IMR-90 (cell line): Measurements from ENCODE around the gene BCL2. TPM values are rescaled to one million over a fixed set of nuclear protein-coding genes. Genes with fewer than 3 reads are reported as not detected.

Experiments
- microRNA-seq, 2 experiments: library from miRNA; stranded (forward) in 1 of 2; unstranded in 1 of 2; fragments of 10-50 nt in 1 of 2; fragments of <30 nt in 1 of 2; gene quantifications in 1 of 2; microRNA quantifications in 1 of 2; one replicate each; pipeline versions ENCODE3 to v1.1.0; 2013 to 2020; ENCODE audit not compliant: insufficient read depth in 1 of 2, insufficient read length in 1 of 2, unreplicated experiment in 1 of 2
- polyA plus RNA-seq, 3 experiments: library from polyadenylated mRNA; depleted of rRNA; stranded (reverse); fragments of >200 nt; gene quantifications; 2 replicates each; pipeline ENCODE4 v1.2.3, GENCODE V29; 2012; ENCODE audit warnings: low replicate concordance in 1 of 3
- small RNA-seq, 5 experiments: library from RNA; depleted of rRNA; stranded (forward); fragments of <200 nt; gene quantifications; one replicate each; pipeline ENCODE3, GENCODE V24; 2012
- total RNA-seq: library from RNA; depleted of rRNA; stranded (reverse); fragments of >200 nt; gene quantifications from 2 replicates; pipeline ENCODE4 v1.2.3, GENCODE V29; 2012; rRNA removed

The BCL2 gene
- total and polyA plus RNA-seq, 2 of the 4 experiments (the other 2 are of a cell fraction) = 0.24 to 0.54 TPM

Small RNA genes lying within 50 kb of the gene (microRNA-seq; reads per million reads assigned to microRNA genes)
- gene AC022726.1 (ENCODE audit: insufficient read depth, insufficient read length) = not detected

Small RNA genes lying within 50 kb of the gene (small RNA-seq; reads per million reads assigned to genes)
- 0 reads per million in 5 experiments for gene AC022726.1

Other genes starting within 250 kb of the BCL2 start
- gene KDSR, start 47.4 kb upstream of the BCL2 start, total RNA-seq = 21.5 and 23.3 TPM in 2 replicates
- 19.3 and 21.9 TPM in 2 replicates for gene KDSR, start 47.4 kb upstream of the BCL2 start, polyA plus RNA-seq (2012; rRNA removed)
- gene VPS4B, start 102.7 kb upstream of the BCL2 start, total RNA-seq = 31.5 and 41.1 TPM in 2 replicates
- 14.3 and 16.2 TPM in 2 replicates for gene VPS4B, start 102.7 kb upstream of the BCL2 start, polyA plus RNA-seq (2012; rRNA removed)
- gene SERPINB5, start 157.2 kb upstream of the BCL2 start, total RNA-seq = not detected in 2 replicates
- gene SERPINB5, start 157.2 kb upstream of the BCL2 start, polyA plus RNA-seq (2012; rRNA removed) = not detected in 2 replicates
- not detected in 2 replicates for gene SERPINB12, start 222.6 kb upstream of the BCL2 start, total RNA-seq
- gene SERPINB12, start 222.6 kb upstream of the BCL2 start, polyA plus RNA-seq (2012; rRNA removed) = not detected in 2 replicates